ENCODE results near the gene BDNF. TPM values are rescaled to one million over a fixed set of nuclear protein-coding genes. Genes with fewer than 3 reads are reported as not detected.

Gene BDNF
- total RNA-seq, 1 donor from 2014 or later: 0.07 TPM

GRCh38 chr11:27716835-27717234 lies 16.6 kb upstream of the BDNF start:
- H3K4me3 Mint-ChIP-seq: no peak overlapping the region

GRCh38 chr11:27716216-27716615 lies 16.0 kb upstream of the BDNF start:
- H3K4me1 Mint-ChIP-seq: peaks cover 22% of the 10 kb centered on the region
- H3K27me3 Mint-ChIP-seq (ENCODE audit: low read depth): peaks cover 83% of the 10 kb centered on the region
- no peak overlapping the region for H3K27ac Mint-ChIP-seq (ENCODE audit: unreplicated experiment)
- H3K4me3 Mint-ChIP-seq: no peak overlapping the region
- DNase-seq (ENCODE audit: low read depth, low spot score): no peak
- no peak for TF ChIP-seq CTCF (conservative IDR thresholded peaks at IDR 0.05)
- H3K36me3 Mint-ChIP-seq (ENCODE audit: low read depth): no peaks in the 10 kb centered on the region
- H3K9me3 Mint-ChIP-seq: no peaks in the 10 kb centered on the region

More at GRCh38 chr11:27716835-27717234, 16.6 kb upstream of the BDNF start:
- Mint-ChIP-seq H3K27me3 (ENCODE audit: low read depth) (peaks cover 83% of the 10 kb centered on the region), H3K4me1 (peaks cover 22% of the 10 kb centered on the region), H3K9me3 (no peaks in the 10 kb centered on the region), H3K27ac (ENCODE audit: unreplicated experiment) (no peak overlapping the region), H3K36me3 (ENCODE audit: low read depth) (no peaks in the 10 kb centered on the region)
- no peak for TF ChIP-seq CTCF (conservative IDR thresholded peaks at IDR 0.05)
- DNase-seq (ENCODE audit: low read depth, low spot score): no peak

GRCh38 chr11:27711725-27712124 lies 11.5 kb upstream of the BDNF start:
- peaks cover 66% of the 10 kb centered on the region for H3K27me3 Mint-ChIP-seq (ENCODE audit: low read depth)
- H3K4me1 Mint-ChIP-seq: no peaks in the 10 kb centered on the region
- DNase-seq (ENCODE audit: low read depth, low spot score): no peak
- H3K9me3 Mint-ChIP-seq: no peaks in the 10 kb centered on the region
- H3K36me3 Mint-ChIP-seq (ENCODE audit: low read depth): no peaks in the 10 kb centered on the region
- no peak overlapping the region for H3K27ac Mint-ChIP-seq (ENCODE audit: unreplicated experiment)
- no peak for TF ChIP-seq CTCF (conservative IDR thresholded peaks at IDR 0.05)
- H3K4me3 Mint-ChIP-seq: no peak overlapping the region

GRCh38 chr11:27710536-27710935 lies 10.3 kb upstream of the BDNF start:
- no peak overlapping the region for H3K4me3 Mint-ChIP-seq

GRCh38 chr11:27707676-27708075 lies 7.4 kb upstream of the BDNF start:
- no peak overlapping the region for H3K27ac Mint-ChIP-seq (ENCODE audit: unreplicated experiment)
- no peaks in the 10 kb centered on the region for H3K4me1 Mint-ChIP-seq
- no peaks in the 10 kb centered on the region for H3K36me3 Mint-ChIP-seq (ENCODE audit: low read depth)
- DNase-seq (ENCODE audit: low read depth, low spot score): no peak
- no peak overlapping the region for H3K4me3 Mint-ChIP-seq
- H3K27me3 Mint-ChIP-seq (ENCODE audit: low read depth): peaks cover 67% of the 10 kb centered on the region
- no peaks in the 10 kb centered on the region for H3K9me3 Mint-ChIP-seq
- TF ChIP-seq CTCF (conservative IDR thresholded peaks at IDR 0.05): no peak

More at GRCh38 chr11:27710536-27710935, 10.3 kb upstream of the BDNF start:
- TF ChIP-seq CTCF (conservative IDR thresholded peaks at IDR 0.05): no peak
- Mint-ChIP-seq H3K27me3 (ENCODE audit: low read depth) (peaks cover 64% of the 10 kb centered on the region), H3K4me1 (no peaks in the 10 kb centered on the region), H3K36me3 (ENCODE audit: low read depth) (no peaks in the 10 kb centered on the region), H3K27ac (ENCODE audit: unreplicated experiment) (no peak overlapping the region), H3K9me3 (no peaks in the 10 kb centered on the region)
- DNase-seq (ENCODE audit: low read depth, low spot score): no peak

Data from neural crest cell (in vitro differentiated cells).